HepG2 (cell line): ENCODE results near the gene PLXNB2. TPM values are rescaled to one million over a fixed set of nuclear protein-coding genes. Genes with fewer than 3 reads are reported as not detected.

Experiments
- CTCF ChIP-seq: sonication (generic); formaldehyde crosslinking; IDR thresholded peaks from 2 replicates; pipeline ENCODE4 v1.5.0; 2020; ENCODE audit warnings: mild to moderate bottlenecking, missing genetic modification reagents, moderate library complexity
- DMAP1 ChIP-seq: IDR thresholded peaks from 2 replicates; pipeline ENCODE4 v1.6.1; 2016
- HNRNPK ChIP-seq: fragments of 200-400 bp; formaldehyde crosslinking; IDR thresholded peaks from 2 replicates; pipeline ENCODE4 v1.6.1; 2018; ENCODE audit warnings: low read length, low read depth, moderate library complexity, mild to moderate bottlenecking; ENCODE audit not compliant: poor library complexity, severe bottlenecking
- HNRNPLL ChIP-seq: fragments of 200-400 bp; formaldehyde crosslinking; IDR thresholded peaks from 2 replicates; pipeline ENCODE4 v1.6.1; 2017; ENCODE audit warnings: mild to moderate bottlenecking, low read depth, low read length; ENCODE audit not compliant: poor library complexity, severe bottlenecking
- KDM2A ChIP-seq: sonication (generic); formaldehyde crosslinking; IDR thresholded peaks from 2 replicates; pipeline ENCODE4 v1.4.0; 2020; ENCODE audit warnings: low read depth, missing genetic modification reagents, borderline replicate concordance
- KLF12 ChIP-seq: sonication (generic); formaldehyde crosslinking; IDR thresholded peaks from 2 replicates; pipeline ENCODE4 v1.4.0; 2020; ENCODE audit warnings: missing genetic modification reagents, borderline replicate concordance
- MAZ ChIP-seq, 2 experiments: sonication (generic) in 1 of 2; formaldehyde crosslinking in 1 of 2; IDR thresholded peaks; 2 replicates each; pipeline versions ENCODE4 v1.5.0 to v1.6.1; 2012 to 2020; ENCODE audit warnings: low read depth in 2 of 2, mild to moderate bottlenecking in 2 of 2, borderline replicate concordance in 1 of 2, improper control_type of control experiment in 1 of 2, low read length in 1 of 2, missing genetic modification reagents in 1 of 2, moderate library complexity in 1 of 2
- MIXL1 ChIP-seq: IDR thresholded peaks from 2 replicates; pipeline ENCODE4 v1.6.1; 2016
- PATZ1 ChIP-seq: sonication (generic); formaldehyde crosslinking; IDR thresholded peaks from 2 replicates; pipeline ENCODE4 v1.4.0; 2020; ENCODE audit warnings: missing genetic modification reagents
- RFX3 ChIP-seq: IDR thresholded peaks from 2 replicates; pipeline ENCODE4 v1.6.1; 2016; ENCODE audit warnings: missing biosample characterization, missing genetic modification reagents
- SAP130 ChIP-seq: IDR thresholded peaks from 2 replicates; pipeline ENCODE4 v1.6.1; 2016; ENCODE audit warnings: low read depth
- ZNF646 ChIP-seq: sonication (generic); formaldehyde crosslinking; IDR thresholded peaks from 2 replicates; pipeline ENCODE4 v1.9.0; 2021; ENCODE audit warnings: mild to moderate bottlenecking, missing genetic modification reagents
- polyA plus RNA-seq, 8 experiments: library from polyadenylated mRNA; depleted of rRNA in 3 of 8; stranded (reverse) in 7 of 8; unstranded in 1 of 8; fragments of >200 nt; fragmentation: Illumina TruSeq in 4 of 8; extraction: Trizol in 4 of 8; gene quantifications; 2 replicates each; pipeline versions ENCODE4 v1.2.1 to v1.2.3, GENCODE V29; 2011 to 2016; ENCODE audit warnings: low read depth in 4 of 8, missing spikeins in 1 of 8, mixed read lengths in 1 of 8; ENCODE audit not compliant: insufficient read depth in 1 of 8
- total RNA-seq, 5 experiments: library from RNA; depleted of rRNA; stranded (reverse); fragments of >200 nt; fragmentation: Illumina TruSeq; extraction: Trizol; gene quantifications; 2 replicates each; pipeline ENCODE4 v1.2.3, GENCODE V29; 2016; ENCODE audit warnings: low read depth in 1 of 5

The PLXNB2 gene
- total and polyA plus RNA-seq, 2 of the 13 experiments (the other 11 are each of a cell fraction or from before 2014, with no cell fraction given) = 32.6 to 68.9 TPM

GRCh38 chr22:50271519-50271970, 35.9 kb downstream of the PLXNB2 start (continued):
- no peak for TF ChIP-seq ZNF646 (CRISPR knock-in tag)
- TF ChIP-seq HNRNPK = peak; percentile 42
- peak; percentile 74 for TF ChIP-seq RFX3 (CRISPR knock-in tag)
- peak; percentile 54 for TF ChIP-seq CTCF (CRISPR knock-in tag)
- no peak for TF ChIP-seq DMAP1 (CRISPR knock-in tag)
- TF ChIP-seq MAZ (IDR thresholded peaks at IDR 0.05; ENCODE audit: borderline replicate concordance, low read depth, low read length) = peak; percentile 37; the same call in 1 of the 2 replicates
- 0 out of 2 replicates have a peak, but pooled peaks have one; percentile 33 for TF ChIP-seq MAZ (CRISPR knock-in tag; IDR thresholded peaks at IDR 0.05; ENCODE audit: low read depth)
- no peak for TF ChIP-seq MIXL1 (CRISPR knock-in tag)
- TF ChIP-seq HNRNPLL = peak; percentile 21
- TF ChIP-seq SAP130 = peak; percentile 51; the same call in 1 of the 2 replicates
- TF ChIP-seq KDM2A (CRISPR knock-in tag) = peak; percentile 40; the same call in 1 of the 2 replicates
- TF ChIP-seq KLF12 (CRISPR knock-in tag) = peak; percentile 100
- TF ChIP-seq PATZ1 (CRISPR knock-in tag) = peak; percentile 85
- TF ChIP-seq, all 625 proteins: peak for 12
